H1 (cell line): Measurements from ENCODE around the gene LCN2. TPM values are rescaled to one million over a fixed set of nuclear protein-coding genes. Genes with fewer than 3 reads are reported as not detected.

Experiments
- JUND ChIP-seq: IDR thresholded peaks from 2 replicates; pipeline ENCODE4 v1.6.1; 2011; ENCODE audit warnings: mild to moderate bottlenecking, improper control_type of control experiment, low read length
- RBBP5 ChIP-seq: IDR thresholded peaks from 2 replicates; pipeline ENCODE4 v1.7.1; 2012; ENCODE audit warnings: low read depth, mild to moderate bottlenecking, inconsistent platforms, low read length, moderate library complexity, borderline replicate concordance
- YY1 ChIP-seq: IDR thresholded peaks from 2 replicates; pipeline ENCODE4 v1.6.1; 2011; ENCODE audit warnings: low read depth, mild to moderate bottlenecking, low read length
- polyA plus RNA-seq, 7 experiments: library from polyadenylated mRNA; depleted of rRNA in 3 of 7; stranded (reverse) in 5 of 7; unstranded in 2 of 7; fragments of >200 nt in 5 of 7; fragments of 200-250 nt in 2 of 7; gene quantifications; 1 replicate in 5 of 7; 2 replicates in 1 of 7; 4 replicates in 1 of 7; pipeline versions ENCODE4 v1.2.1 to v1.2.3, GENCODE V29; 2011 to 2013; ENCODE audit warnings: missing spikeins in 2 of 7, mixed read lengths in 2 of 7
- total RNA-seq: library from RNA; stranded (reverse); fragmentation: NEBNext Ultra II Directional; extraction: Animal tissue kit (Norgen Biotek cat#: 25700); gene quantifications from 2 replicates; pipeline ENCODE4 v1.2.1, GENCODE V29; 2021

The LCN2 gene
- total and polyA plus RNA-seq, 2 of the 8 experiments (the other 6 are each of a cell fraction or from before 2014, with no cell fraction given) = 1.1 to 1.6 TPM

DNA sequence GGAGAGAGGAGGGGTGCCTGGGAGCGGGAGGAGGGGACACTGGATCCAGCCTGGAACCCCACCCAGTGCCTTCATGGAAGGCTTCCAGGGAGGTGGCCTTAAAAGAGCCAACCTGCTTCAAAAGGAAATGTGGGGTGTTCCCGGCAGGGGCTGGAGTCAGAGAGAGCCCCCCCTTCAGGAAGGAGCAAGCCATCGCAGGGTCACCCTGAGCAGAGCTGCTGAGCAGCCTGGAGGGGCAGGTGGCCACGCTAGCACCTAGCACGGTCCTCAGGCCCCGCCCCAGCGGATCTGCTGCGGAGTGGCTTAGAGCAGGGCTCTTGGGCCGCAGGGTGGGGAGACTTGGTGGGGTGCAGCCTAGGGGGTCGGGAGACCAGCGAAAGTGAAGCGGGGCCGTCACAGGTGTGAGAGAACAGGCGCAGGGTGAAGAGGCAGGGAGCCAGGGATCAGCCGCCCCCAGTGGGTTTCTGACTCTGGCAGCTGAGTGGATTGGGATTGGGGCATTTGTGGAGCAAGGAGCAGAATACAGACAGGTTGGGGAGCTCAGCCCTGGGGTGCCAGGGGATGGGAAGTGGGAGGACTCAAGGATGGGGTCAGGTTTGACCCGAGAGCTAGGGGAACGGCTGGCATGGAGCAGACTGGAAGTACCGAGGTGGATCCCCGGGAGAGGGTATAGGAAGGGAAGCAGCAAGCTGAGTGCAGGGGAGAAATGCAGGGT lies 1.5 kb downstream of the LCN2 start (continued):
- TF ChIP-seq RBBP5 (no peak), JUND (no peak), YY1 (0 out of 2 replicates have a peak, but pooled peaks have one; percentile 13)
